SKM-1 treated with dmso at 0.1 percent for 144 hours (cell line): ENCODE results near the gene SH2B2.
A peak's percentile ranks its signal among the peaks of the same experiment; 100 is the strongest.
"Not testable (repeated sequence)": the region's sequence is repeated elsewhere in the genome, so short reads cannot be mapped to it uniquely, and the experiment has no call there.

Experiments used
- DNase-seq: peaks from one replicate; lab custom pipeline; 2025; ENCODE audit not compliant: unreplicated experiment; lab: John Stamatoyannopoulos, UW

The SH2B2 gene

GRCh38 chr7:102303669-102304422 is 17.2 kb downstream of the SH2B2 start:
- no peak for DNase-seq

- no peak for DNase-seq
Measured at GRCh38 chr7:102304668-102305067, 18.0 kb downstream of the SH2B2 start.

GRCh38 chr7:102305414-102306268 is 19.0 kb downstream of the SH2B2 start:
- no peak for DNase-seq

GRCh38 chr7:102306916-102307677 is 20.4 kb downstream of the SH2B2 start:
- peak; percentile 48 for DNase-seq

GRCh38 chr7:102310414-102310815 is 23.7 kb downstream of the SH2B2 start:
- DNase-seq: no peak

DNA sequence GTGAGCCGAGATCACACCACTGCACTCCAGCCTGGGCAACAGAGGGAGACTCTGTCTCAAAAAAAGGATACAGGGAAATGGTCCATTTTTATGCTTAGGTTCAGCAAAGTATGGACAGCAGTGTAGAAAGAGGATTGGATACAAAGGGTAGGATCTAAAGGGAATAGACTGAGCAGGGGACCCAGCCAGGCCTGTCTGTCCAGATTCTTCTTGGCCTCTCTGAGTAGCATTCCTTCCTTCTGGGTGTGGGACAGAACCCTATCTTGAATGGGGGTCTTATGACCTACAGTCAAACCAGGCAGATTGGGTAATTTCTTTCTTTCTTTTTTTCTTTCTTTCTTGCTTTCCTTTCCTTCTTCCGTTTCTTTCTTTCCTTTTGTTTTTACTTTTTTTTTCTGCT is 25.6 kb downstream of the SH2B2 start:
- DNase-seq: no peak

- DNase-seq: no peak
Measured at GRCh38 chr7:102313997-102314780, 27.5 kb downstream of the SH2B2 start.

GRCh38 chr7:102317231-102318059 is 30.8 kb downstream of the SH2B2 start:
- no peak for DNase-seq

DNA sequence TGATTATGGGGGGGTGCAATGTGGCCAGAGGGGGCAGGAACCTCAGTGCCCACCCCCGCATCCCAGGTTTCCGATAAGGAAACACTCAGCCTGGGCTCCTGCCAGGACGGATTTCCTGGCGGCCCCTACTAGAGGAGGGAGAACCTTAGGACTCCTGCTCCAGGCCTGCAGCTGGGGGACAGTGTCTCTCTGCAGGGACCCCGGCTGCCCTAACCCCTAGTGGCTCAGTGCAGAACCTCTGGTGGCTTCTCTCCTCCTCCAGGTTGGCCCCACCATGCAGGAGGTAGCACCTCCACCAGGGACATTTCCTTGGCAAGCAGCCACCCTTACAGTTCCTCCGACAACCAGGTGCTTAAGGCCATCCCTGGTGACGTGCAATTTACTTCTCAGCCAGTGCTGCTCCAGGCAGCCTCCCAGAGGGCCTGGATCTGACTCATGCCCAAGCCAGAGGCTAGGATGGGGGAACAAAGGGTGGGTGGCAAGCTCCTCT is 31.9 kb downstream of the SH2B2 start:
- no peak for DNase-seq

DNA sequence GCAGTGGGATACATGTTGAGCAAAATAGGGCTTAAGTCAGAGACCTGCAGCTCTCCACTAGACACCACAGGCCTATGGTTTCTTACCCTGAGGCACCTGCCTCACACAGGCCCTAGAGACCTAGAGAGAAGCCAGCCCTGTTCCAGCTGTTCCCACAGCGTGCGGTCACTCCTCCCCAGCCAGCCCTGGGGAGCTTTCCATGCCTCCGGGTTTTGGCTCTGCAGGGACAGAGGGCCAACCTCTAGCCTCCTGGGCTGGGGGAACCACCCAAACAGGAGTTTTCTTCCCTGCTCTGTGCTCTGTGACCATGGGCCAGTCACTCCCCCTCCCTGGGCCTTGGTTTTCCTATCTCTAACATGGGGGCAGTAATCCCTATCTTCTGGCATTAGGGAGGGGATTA is 33.0 kb downstream of the SH2B2 start:
- DNase-seq: no peak

DNA sequence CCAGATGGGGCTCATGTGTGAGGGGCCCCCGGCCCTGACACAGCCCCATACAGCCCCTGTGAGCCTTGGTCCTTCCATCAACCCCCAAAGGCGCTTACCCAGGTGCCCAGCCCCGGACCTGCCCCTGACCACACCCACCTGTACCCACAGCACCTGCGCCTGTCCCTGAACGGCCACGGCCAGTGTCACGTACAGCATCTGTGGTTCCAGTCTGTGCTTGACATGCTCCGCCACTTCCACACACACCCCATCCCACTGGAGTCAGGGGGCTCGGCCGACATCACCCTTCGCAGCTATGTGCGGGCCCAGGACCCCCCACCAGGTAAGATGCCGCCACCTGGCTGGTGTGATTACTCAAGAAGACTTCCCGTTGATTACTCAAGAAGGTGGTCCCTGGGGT is 33.5 kb downstream of the SH2B2 start:
- no peak for DNase-seq

GRCh38 chr7:102320601-102321350 is 34.1 kb downstream of the SH2B2 start:
- no peak for DNase-seq

- no peak for DNase-seq
Measured at GRCh38 chr7:102321351-102322201, 34.9 kb downstream of the SH2B2 start.

DNA sequence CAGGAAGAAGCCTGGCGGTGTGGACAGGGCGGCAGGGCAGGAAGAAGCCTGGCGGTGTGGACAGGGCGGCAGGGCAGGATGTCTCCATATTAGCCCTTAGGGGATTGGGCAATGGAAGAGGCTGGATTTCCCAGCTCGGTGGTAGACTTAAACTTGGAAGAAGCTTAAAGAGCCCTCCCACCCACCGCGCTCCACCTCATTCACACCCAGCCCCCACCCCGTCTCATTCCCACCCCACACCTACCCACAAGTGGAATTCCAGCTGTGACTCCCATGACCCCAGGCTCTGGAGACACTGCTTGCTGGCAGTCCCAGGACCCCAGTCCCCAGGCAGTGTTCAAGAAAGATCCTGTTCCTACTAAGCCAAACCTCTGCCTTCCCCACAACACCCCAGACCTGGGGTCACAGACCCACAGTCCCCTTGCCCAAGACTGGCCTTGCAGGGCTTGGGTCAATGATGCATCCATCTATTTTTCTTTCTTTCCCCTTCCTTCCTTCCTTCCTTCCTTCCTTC is 35.6 kb downstream of the SH2B2 start:
- DNase-seq: no peak

DNA sequence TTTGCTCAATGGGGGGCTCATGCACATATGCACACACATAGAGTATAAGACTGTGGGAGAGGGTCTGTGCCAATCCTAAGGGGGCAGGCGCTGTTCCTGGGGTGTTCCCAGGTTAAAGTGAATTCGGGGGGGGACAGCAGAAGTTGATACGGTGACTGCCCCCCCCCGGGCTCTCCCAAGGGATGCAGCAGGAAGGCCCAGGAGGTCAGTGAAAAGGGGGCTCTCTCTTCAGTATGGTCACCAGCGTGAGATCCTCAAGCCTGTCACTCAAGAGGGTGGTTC is 37.2 kb downstream of the SH2B2 start:
- no peak for DNase-seq

DNA sequence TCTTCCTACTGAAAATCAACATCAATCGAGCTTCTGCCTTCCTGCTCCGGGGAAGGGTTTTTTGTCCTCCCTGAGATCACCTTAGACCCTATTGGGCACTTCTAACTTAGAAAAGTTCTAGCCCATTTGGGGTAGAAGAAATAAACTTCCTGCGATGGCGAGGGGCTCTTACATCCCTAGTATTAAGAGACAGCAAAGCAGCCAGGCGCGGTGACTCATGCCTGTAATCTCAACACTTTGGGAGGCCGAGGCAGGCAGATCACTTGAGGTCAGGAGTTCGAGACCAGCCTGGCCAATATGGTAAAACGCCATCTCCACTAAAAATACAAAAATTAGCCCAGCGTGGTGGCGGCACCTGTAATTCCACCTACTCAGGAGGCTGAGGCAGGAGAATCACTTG is 38.4 kb downstream of the SH2B2 start:
- not testable (repeated sequence) for DNase-seq

- no peak for DNase-seq
Measured at GRCh38 chr7:102326157-102326889, 39.7 kb downstream of the SH2B2 start.
